HG03469 (cell line): ENCODE measurements around the gene FAM47E.
A peak's percentile ranks its signal among the peaks of the same experiment; 100 is the strongest.

Source experiments
- ATAC-seq: cut with Tn5 transposase; IDR thresholded peaks from one replicate; pipeline ENCODE4 v1.9.1; 2021; ENCODE audit warnings: mild to moderate bottlenecking, moderate library complexity, moderate number of reproducible peaks; ENCODE audit not compliant: unreplicated experiment

The FAM47E gene, protein sequence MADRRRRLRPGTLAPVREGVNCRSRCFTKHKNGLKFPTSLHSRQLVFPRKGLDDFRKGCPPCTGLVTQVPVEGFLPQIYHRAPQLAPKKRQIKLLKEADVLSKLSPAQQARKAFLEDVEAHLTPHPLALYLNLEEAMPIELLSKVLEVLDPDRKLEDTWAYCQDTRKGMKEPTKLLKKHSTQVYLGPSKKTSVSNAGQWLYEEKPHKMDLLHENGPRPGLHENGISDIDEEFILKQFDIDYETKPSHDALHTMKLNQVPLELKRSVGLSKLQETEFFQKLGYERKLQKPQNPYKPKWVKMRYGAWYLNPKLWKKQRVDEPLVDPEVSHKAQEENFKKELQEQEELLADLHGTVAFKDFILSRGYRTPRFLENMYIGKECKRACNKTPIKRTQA

GRCh38 chr4:76251441-76252270 is at the start of gene FAM47E:
Gene FAM47E (plus strand): TSS chr4:76251721. CDS start chr4:76251747, 26 bp downstream.
- no peak for ATAC-seq

- ATAC-seq: no peak
These were observed 48.0 kb upstream of the FAM47E start for GRCh38 chr4:76203541-76203940.

- no peak for ATAC-seq
These were observed 46.6 kb upstream of the FAM47E start for GRCh38 chr4:76204936-76205335.

- no peak for ATAC-seq
These were observed 46.0 kb upstream of the FAM47E start for GRCh38 chr4:76205476-76205875.

GRCh38 chr4:76206222-76206942 is 45.1 kb upstream of the FAM47E start:
- ATAC-seq: no peak

- ATAC-seq: no peak
These were observed 44.0 kb upstream of the FAM47E start for GRCh38 chr4:76207549-76207948.

- no peak for ATAC-seq
These were observed 43.3 kb upstream of the FAM47E start for GRCh38 chr4:76208005-76208765.

- ATAC-seq: no peak
These were observed 41.6 kb upstream of the FAM47E start for GRCh38 chr4:76209881-76210280.

DNA sequence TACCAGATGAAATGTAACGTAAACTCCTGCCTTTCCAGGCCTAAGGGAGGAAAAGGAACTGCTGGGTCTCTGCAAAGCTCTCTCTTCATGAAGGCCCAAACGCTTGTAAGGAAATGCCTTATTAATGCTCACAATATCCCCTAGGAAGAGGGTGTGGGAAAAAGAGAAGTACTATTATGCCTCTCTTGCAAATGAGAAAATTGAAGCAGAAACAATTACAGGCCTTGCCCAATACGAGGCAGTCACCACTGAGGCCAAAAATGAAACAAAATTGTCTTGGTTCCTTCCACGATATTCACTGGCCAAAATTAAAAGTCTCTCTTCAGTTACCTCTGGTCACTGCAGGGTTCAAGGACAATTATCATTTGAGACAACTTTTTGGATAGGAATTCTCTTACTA is 41.1 kb upstream of the FAM47E start:
- ATAC-seq: no peak

DNA sequence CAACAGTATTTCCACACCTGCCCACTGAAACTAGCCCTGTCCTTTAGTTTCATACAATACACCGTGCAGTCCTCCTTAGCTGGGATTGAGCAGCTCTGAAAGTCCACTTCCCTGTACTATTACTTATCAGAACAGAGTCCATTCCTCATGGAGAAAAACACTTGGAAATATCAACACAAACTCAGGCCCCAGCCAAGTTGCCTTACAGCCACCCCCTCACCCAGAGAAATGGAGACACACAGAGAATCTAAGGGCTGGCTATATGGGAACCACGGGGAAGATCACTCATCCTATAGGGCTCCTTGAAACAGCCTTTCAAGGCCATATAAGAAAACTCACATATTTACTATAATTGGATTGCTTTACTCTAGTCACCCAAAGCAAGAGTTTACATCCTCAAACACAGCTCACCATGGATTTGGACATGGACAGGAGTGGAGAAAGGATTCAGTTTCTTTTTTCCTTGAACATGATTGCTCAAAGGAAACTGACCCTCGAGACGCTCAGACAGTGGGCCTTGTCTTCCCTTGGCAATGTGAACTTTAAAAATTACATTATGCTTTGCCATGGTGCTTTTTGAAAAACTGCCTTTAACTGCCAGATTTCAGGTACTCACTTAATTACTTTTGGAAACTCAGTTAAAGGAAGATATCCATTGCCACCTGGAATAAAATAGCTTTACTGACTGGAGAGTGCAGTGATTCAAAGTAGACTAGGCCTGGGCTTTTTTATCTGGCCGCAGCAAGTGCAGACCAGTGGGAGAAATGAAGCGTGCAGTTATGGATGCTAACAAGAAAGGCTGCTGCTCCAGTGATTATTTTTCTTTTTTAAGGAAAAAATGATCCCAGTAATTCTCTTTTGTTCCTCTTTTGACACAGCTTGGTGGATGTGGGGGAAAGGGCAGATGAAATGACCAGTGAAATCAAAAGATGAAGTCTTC is 39.5 kb upstream of the FAM47E start:
- ATAC-seq: no peak

- ATAC-seq: no peak
These were observed 38.6 kb upstream of the FAM47E start for GRCh38 chr4:76212851-76213414.

GRCh38 chr4:76213415-76214176 is 37.9 kb upstream of the FAM47E start, which contains the start of gene SCARB2:
Gene SCARB2 (minus strand): TSS chr4:76213824. CDS start chr4:76213543, 281 bp downstream.
- ATAC-seq: peak; percentile 57

DNA sequence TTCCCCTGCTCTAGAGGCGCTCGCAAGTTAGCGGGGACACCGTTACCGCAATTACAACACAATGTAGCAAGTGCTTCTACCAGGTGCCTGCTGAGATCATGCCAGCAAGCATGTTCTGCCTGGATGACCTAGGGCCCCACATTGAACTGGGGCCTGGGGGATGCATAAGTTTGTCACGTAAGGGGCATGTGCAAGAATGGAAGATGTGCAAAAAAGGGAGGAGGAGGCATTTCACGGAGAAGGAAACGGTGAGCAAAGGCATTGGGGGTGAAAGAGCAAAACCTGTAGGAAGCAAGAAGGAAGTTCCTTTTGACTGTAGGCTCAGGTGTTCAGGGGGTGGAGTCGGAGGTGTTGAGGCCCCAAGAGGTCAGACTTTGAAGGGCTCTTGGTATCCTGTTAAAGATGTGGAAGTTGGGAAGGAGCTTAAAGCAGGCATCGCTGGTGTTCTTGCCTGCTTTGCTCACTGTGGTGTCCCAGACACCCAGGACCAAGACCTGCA is 37.3 kb upstream of the FAM47E start:
- no peak for ATAC-seq

DNA sequence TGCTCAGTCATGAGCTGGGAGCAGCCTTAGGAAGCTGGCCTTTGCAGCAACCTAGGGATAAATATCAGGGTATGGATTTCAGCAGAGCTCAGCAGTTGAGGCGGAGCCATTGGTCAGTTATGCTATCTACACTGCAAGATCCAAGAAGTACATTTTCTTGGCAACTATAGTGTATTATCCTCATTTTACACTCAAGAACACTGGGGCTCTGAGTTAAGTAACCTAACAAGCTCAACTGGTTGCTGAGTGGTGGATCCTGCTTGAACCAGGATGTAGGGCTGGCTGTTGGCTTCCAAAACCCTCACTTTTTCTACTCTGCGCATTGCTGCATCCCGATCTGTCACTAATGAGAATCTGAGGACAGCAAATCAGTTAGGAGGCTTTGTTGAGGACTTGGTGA is 36.4 kb upstream of the FAM47E start:
- no peak for ATAC-seq

DNA sequence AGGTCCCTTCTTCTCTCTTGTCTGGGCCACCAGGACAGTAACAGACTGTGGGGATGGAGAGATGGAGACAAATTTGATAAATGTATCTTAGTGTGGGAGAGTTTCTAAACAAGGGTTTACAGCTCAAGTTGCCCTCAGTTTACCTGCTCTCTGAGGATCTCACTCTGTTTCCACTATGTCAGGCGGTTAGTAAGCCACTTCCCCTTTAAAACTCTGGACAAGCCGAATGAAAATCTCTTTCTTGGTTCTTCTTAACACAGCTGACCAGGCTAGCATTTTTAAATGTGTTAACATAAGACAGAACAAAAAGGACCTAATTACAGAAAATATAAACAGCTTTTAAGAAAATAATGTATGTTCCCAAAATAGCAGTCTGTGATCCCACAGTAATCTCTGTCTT is 35.0 kb upstream of the FAM47E start:
- no peak for ATAC-seq

DNA sequence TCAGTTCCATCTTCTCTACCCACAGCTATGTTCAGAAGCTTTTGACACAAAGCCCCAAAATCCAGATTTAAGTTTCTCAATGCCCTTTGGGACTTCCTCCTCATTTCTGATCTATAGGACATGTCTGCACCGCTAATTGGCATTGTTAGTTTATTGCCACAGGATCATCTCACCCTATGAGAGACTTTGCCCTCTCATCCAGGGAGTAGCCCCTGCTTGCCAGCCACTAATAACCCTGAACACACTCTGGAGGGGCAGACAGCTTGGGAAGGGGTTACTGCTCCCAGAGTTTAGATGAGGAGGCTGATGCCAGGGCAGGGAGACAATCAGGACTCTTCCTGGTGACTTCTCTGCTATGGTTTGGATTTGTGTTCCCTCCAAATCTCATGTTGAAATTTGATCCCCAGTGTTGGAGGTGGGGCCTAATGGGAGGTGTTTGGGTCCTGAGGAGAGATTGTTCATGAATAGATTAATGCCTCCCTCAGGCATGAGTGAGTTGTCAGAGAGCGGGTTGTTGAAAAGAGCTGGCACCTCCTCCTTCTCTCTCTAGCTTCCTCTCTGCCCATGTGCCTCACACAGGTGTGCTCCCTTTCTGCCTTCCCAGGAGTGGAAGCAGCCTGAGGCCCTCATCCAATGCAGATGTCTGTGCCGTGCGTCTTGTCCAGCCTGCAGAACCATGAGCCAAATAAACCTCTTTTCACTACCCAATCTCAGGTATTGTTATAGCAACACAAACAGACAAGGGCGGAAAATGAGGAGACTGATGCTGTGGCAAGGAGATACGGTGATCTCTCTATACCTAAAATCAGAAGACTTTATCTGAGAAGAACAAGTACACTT is 34.3 kb upstream of the FAM47E start:
- no peak for ATAC-seq
